DOHH2 (cell line): ENCODE results near the gene DIP2C.

Source experiments
- CTCF ChIP-seq: fragments of 200-600 bp; sonication (generic); IDR thresholded peaks from one replicate; pipeline ENCODE4 v1.5.1; 2014; ENCODE audit warnings: antibody characterized with exemption, mild to moderate bottlenecking, low read depth, low read length; ENCODE audit not compliant: poor library complexity, severe bottlenecking
- EZH2phosphoT487 ChIP-seq: fragments of 200-600 bp; sonication (generic); IDR thresholded peaks from 2 replicates; pipeline ENCODE4 v1.6.1; 2017; ENCODE audit warnings: borderline replicate concordance, mild to moderate bottlenecking, antibody characterized with exemption, low read length, moderate library complexity, mixed read lengths

DNA sequence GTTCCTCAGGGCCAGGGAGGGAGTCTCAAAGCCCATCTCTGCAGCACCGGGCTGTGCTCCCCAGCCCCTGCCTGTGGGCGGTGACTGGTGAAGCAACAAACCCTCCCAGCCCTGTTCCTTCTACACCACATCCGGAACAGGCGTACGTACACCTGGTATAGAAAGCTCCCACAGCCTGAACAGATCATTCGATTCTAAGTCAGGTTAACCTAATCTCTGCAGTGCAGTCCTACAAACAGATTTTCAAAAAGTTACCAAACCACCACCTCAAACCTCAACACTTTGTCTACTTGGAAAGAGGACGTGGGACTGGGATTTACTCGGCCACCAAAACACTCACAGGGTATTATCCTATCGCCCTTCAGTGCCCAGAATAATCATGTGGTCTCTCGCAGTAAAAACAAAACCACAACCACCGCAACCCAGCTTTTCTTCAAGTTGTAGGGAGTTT is 238.4 kb downstream of the DIP2C start:
- no peak for TF ChIP-seq CTCF
- TF ChIP-seq EZH2phosphoT487: no peak
